Ovary (tissue), 3 donors: ENCODE results near the gene LRRC10B.
A peak's percentile ranks its signal among the peaks of the same experiment; 100 is the strongest.

Experiments
- EP300 ChIP-seq: sonication (generic); formaldehyde crosslinking; IDR thresholded peaks from one replicate; pipeline ENCODE4 v1.6.1; 2017; ENCODE audit warnings: antibody characterized with exemption
- POLR2A ChIP-seq: fragments of 450-650 bp; IDR thresholded peaks from one replicate; pipeline ENCODE4 v1.6.1; 2017; ENCODE audit warnings: antibody characterized with exemption, mild to moderate bottlenecking, moderate library complexity
- TF ChIP-seq, protein P1 (sequence below), 3 donors: fragments of 450-650 bp in 2 of 3; fragments of 200-600 bp in 1 of 3; IDR thresholded peaks; one replicate each; pipeline versions ENCODE4 v1.5.1 to v1.8.0; 2016 to 2022; ENCODE audit warnings: antibody characterized with exemption in 3 of 3, mild to moderate bottlenecking in 1 of 3
- donor health status: DM: no; HTN: no; CAD: no.

DNA sequence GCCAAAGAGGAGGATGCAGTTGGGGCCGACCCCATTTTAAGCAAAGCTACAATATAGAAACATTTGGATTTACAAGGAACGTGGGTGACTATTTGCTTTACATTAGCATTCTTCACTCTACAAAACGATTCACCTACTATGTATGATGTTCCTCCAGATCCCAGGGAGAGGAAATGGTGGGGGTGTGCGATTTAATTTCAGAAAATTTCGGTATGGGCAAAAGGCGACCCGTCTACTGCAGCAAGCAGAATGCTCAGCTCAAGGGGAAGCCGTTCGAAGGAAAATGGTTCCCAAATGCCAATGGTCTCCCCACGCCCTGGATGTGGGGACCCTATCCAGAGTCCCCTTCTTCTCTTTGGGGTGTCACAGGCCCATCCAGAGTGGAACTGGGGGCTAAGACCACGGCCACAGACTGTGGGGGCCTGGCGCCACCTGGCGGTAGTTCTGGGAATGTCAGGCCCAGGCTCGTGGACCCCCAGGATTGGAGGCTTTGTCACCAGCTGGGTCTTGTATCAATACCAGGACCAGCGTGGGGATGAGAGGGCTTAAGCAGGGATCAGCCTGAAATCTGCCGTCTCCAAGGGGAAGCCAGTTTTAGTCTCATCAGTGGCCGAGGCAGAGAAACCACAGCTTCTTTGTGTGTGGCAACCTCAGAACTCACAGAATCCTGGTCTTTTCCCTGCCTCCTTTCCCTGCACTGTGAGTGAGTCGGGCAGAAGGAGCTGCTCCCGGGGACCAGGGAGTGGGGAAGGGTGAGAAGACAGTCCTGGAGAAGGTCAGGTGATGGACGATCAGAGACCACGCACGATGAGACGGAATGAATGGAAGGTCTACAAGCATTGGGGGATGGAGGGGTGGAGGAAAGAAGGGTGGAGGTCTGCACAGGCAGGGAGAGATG, 8.4 kb downstream of the LRRC10B start:
- TF ChIP-seq, protein P1, sequence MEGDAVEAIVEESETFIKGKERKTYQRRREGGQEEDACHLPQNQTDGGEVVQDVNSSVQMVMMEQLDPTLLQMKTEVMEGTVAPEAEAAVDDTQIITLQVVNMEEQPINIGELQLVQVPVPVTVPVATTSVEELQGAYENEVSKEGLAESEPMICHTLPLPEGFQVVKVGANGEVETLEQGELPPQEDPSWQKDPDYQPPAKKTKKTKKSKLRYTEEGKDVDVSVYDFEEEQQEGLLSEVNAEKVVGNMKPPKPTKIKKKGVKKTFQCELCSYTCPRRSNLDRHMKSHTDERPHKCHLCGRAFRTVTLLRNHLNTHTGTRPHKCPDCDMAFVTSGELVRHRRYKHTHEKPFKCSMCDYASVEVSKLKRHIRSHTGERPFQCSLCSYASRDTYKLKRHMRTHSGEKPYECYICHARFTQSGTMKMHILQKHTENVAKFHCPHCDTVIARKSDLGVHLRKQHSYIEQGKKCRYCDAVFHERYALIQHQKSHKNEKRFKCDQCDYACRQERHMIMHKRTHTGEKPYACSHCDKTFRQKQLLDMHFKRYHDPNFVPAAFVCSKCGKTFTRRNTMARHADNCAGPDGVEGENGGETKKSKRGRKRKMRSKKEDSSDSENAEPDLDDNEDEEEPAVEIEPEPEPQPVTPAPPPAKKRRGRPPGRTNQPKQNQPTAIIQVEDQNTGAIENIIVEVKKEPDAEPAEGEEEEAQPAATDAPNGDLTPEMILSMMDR (IDR thresholded peaks at IDR 0.05) = peak; percentile 94 to 95 (median 95)
- TF ChIP-seq POLR2A (no peak), EP300 (no peak)
